ENCODE results near the gene MAP3K3. TPM values are rescaled to one million over a fixed set of nuclear protein-coding genes. Genes with fewer than 3 reads are reported as not detected.

Gene MAP3K3
- total RNA-seq, 4 donors from 2014 or later = 31.6 to 55.1 (median 44.3) TPM

- no peaks in the 10 kb centered on the region for H3K9me3 ChIP-seq
- 93% methylated on average over 1 of the region's 1 CpG for WGBS
- peaks cover 50% of the 10 kb centered on the region for H3K36me3 ChIP-seq
- TF ChIP-seq POLR2AphosphoS5 (IDR thresholded peaks at IDR 0.05) = no peak
- TF ChIP-seq CTCF (IDR thresholded peaks at IDR 0.05) = no peak
- TF ChIP-seq POLR2A (IDR thresholded peaks at IDR 0.05) = no peak
- TF ChIP-seq EP300 (IDR thresholded peaks at IDR 0.05) = no peak
- H3K27ac ChIP-seq = no peak overlapping the region
- peaks cover 37% of the 10 kb centered on the region for H3K4me1 ChIP-seq
- DNase-seq (ENCODE audit: low spot score in 2 of 2) = no peak
- no peaks in the 10 kb centered on the region for H3K27me3 ChIP-seq
- H3K4me3 ChIP-seq = no peak overlapping the region
These were observed 58.5 kb downstream of the MAP3K3 start for GRCh38 chr17:63680700-63681099.

- no peak overlapping the region for H3K27ac ChIP-seq
- DNase-seq (ENCODE audit: low spot score in 2 of 2) = no peak
- no peaks in the 10 kb centered on the region for H3K27me3 ChIP-seq
- no peak for TF ChIP-seq CTCF (IDR thresholded peaks at IDR 0.05)
- no peak for TF ChIP-seq EP300 (IDR thresholded peaks at IDR 0.05)
- TF ChIP-seq POLR2A (IDR thresholded peaks at IDR 0.05) = no peak
- no peak for TF ChIP-seq POLR2AphosphoS5 (IDR thresholded peaks at IDR 0.05)
- H3K9me3 ChIP-seq = no peaks in the 10 kb centered on the region
- WGBS = 60% methylated on average over 4 of the region's 8 CpGs
- H3K4me3 ChIP-seq = no peak overlapping the region
- peaks cover 53% of the 10 kb centered on the region for H3K36me3 ChIP-seq
- peaks cover 29% of the 10 kb centered on the region for H3K4me1 ChIP-seq
These were observed 59.3 kb downstream of the MAP3K3 start for GRCh38 chr17:63681530-63681929.

- no peak overlapping the region for H3K27ac ChIP-seq
- no peaks in the 10 kb centered on the region for H3K9me3 ChIP-seq
- 94% methylated on average over 1 of the region's 1 CpG for WGBS
- peaks cover 51% of the 10 kb centered on the region for H3K36me3 ChIP-seq
- no peaks in the 10 kb centered on the region for H3K27me3 ChIP-seq
- TF ChIP-seq CTCF (IDR thresholded peaks at IDR 0.05) = no peak
- TF ChIP-seq POLR2A (IDR thresholded peaks at IDR 0.05) = no peak
- TF ChIP-seq POLR2AphosphoS5 (IDR thresholded peaks at IDR 0.05) = no peak
- TF ChIP-seq EP300 (IDR thresholded peaks at IDR 0.05) = no peak
- H3K4me1 ChIP-seq = peaks cover 20% of the 10 kb centered on the region
- H3K4me3 ChIP-seq = no peak overlapping the region
- DNase-seq (ENCODE audit: low spot score in 2 of 2) = no peak
These were observed 60.2 kb downstream of the MAP3K3 start for GRCh38 chr17:63682441-63682840.

- Histone ChIP-seq H3K9me3 (no peaks in the 10 kb centered on the region), H3K27ac (no peak overlapping the region), H3K4me1 (peaks cover 18% of the 10 kb centered on the region), H3K27me3 (no peaks in the 10 kb centered on the region), H3K4me3 (no peak overlapping the region), H3K36me3 (peaks cover 52% of the 10 kb centered on the region)
- TF ChIP-seq POLR2AphosphoS5 (IDR thresholded peaks at IDR 0.05) (no peak), POLR2A (IDR thresholded peaks at IDR 0.05) (no peak), EP300 (IDR thresholded peaks at IDR 0.05) (no peak), CTCF (IDR thresholded peaks at IDR 0.05) (no peak)
- DNase-seq (ENCODE audit: low spot score in 2 of 2) = no peak
These were observed 60.8 kb downstream of the MAP3K3 start for GRCh38 chr17:63682981-63683380.

GRCh38 chr17:63685041-63685440, 62.8 kb downstream of the MAP3K3 start:
- peaks cover 68% of the 10 kb centered on the region for H3K36me3 ChIP-seq
- no peaks in the 10 kb centered on the region for H3K9me3 ChIP-seq
- WGBS = 41% methylated on average over 2 of the region's 2 CpGs
- H3K27ac ChIP-seq = no peak overlapping the region
- no peak for DNase-seq (ENCODE audit: low spot score in 2 of 2)
- H3K4me1 ChIP-seq = peaks cover 18% of the 10 kb centered on the region
- H3K27me3 ChIP-seq = no peaks in the 10 kb centered on the region
- TF ChIP-seq POLR2A (IDR thresholded peaks at IDR 0.05) (no peak), POLR2AphosphoS5 (IDR thresholded peaks at IDR 0.05) (no peak), CTCF (IDR thresholded peaks at IDR 0.05) (no peak), EP300 (IDR thresholded peaks at IDR 0.05) (no peak)
- no peak overlapping the region for H3K4me3 ChIP-seq

All from suprapubic skin (tissue), 4 donors.